ENCODE results near the gene KCNJ14.

KCNJ14 gene

GRCh38 chr19:48450863-48451262 is 4.5 kb upstream of the KCNJ14 start:
- DNase-seq (ENCODE audit: low read depth), result no peak
- H3K4me3 ChIP-seq (ENCODE audit: control insufficient read depth, low read depth, low read length), result no peak overlapping the region
- TF ChIP-seq, protein P1, sequence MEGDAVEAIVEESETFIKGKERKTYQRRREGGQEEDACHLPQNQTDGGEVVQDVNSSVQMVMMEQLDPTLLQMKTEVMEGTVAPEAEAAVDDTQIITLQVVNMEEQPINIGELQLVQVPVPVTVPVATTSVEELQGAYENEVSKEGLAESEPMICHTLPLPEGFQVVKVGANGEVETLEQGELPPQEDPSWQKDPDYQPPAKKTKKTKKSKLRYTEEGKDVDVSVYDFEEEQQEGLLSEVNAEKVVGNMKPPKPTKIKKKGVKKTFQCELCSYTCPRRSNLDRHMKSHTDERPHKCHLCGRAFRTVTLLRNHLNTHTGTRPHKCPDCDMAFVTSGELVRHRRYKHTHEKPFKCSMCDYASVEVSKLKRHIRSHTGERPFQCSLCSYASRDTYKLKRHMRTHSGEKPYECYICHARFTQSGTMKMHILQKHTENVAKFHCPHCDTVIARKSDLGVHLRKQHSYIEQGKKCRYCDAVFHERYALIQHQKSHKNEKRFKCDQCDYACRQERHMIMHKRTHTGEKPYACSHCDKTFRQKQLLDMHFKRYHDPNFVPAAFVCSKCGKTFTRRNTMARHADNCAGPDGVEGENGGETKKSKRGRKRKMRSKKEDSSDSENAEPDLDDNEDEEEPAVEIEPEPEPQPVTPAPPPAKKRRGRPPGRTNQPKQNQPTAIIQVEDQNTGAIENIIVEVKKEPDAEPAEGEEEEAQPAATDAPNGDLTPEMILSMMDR (IDR thresholded peaks at IDR 0.05; ENCODE audit: control insufficient read depth, insufficient read depth, low read depth, low read length, missing control alignments), result no peak

- TF ChIP-seq, protein P1 (IDR thresholded peaks at IDR 0.05; ENCODE audit: control insufficient read depth, insufficient read depth, low read depth, low read length, missing control alignments), result no peak
- no peak overlapping the region for H3K4me3 ChIP-seq (ENCODE audit: control insufficient read depth, low read depth, low read length)
- DNase-seq (ENCODE audit: low read depth), result no peak
Measured at GRCh38 chr19:48451624-48452023, 3.8 kb upstream of the KCNJ14 start.

DNA sequence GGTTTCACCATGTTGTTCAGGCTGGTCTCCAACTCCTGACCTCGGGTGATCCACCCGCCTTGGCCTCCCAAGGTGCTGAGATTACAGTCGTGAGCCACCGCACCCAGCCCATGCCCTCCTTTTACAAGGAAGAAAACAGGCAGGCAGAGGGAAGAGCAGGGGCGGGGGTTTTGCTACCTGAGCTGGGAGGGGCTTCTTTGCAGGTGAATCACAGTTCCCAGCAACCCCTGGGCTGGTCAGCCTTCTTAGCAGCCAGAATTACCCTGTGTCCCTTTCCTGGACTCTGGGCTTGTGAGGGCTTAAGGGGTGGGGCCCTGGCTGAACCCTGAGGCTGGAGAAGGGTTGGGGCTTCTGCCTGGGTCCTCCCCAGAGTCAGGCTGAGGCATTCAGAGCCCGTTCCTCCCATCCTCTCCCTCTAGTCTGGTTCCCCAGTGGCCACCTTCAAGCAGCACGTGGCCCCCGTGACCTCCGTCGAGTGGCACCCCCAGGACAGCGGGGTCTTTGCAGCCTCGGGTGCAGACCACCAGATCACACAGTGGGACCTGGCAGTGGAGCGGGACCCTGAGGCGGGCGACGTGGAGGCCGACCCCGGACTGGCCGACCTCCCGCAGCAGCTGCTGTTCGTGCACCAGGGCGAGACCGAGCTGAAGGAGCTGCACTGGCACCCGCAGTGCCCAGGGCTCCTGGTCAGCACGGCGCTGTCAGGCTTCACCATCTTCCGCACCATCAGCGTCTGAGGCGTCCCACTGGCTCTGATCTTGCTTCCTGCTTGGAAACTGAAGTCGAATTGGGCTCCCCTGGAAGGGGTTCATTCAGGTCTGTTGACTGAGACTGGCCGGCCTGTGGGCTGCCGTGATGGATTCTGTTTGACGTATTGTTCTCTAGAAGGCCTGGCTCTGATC is 2.8 kb upstream of the KCNJ14 start:
- TF ChIP-seq, protein P1 (IDR thresholded peaks at IDR 0.05; ENCODE audit: control insufficient read depth, insufficient read depth, low read depth, low read length, missing control alignments), result no peak
- DNase-seq (ENCODE audit: low read depth), result no peak
- H3K4me3 ChIP-seq (ENCODE audit: control insufficient read depth, low read depth, low read length), result no peak overlapping the region

DNA sequence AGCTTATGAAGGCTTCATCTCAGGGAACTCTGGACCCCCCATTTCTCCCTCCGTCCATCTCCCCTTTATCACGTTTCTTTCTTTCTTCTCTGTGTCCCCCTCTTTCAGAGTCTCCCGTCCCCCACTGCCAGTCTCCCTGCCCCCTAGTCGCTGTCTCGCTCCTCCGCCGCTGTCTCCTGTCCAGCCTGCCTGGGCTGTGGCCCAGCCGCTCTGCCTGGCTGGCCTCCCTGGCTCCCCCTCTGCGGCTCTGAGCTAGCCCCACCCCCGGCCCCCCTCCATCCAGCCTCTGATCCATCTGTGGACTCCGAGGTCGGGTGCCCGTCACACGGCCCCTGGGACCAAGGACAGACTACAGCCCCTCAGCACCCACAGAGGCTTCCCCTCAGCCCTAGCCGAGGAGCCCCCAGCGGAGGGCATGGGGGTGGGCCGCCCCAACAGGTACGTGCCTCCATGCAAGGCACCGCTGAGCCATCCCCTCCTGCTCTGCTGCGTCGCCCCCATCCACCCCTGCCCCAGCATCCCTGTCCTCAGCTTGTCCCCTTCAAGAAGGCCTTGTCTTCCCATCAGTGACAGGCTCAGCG is 1.1 kb upstream of the KCNJ14 start:
- TF ChIP-seq, protein P1 (IDR thresholded peaks at IDR 0.05; ENCODE audit: control insufficient read depth, insufficient read depth, low read depth, low read length, missing control alignments), result no peak
- H3K4me3 ChIP-seq (ENCODE audit: control insufficient read depth, low read depth, low read length), result no peak overlapping the region
- no peak for DNase-seq (ENCODE audit: low read depth)

GRCh38 chr19:48455908-48456562 is 661 bp downstream of the KCNJ14 start:
- H3K4me3 ChIP-seq (ENCODE audit: control insufficient read depth, low read depth, low read length), result no peak overlapping the region
- no peak for DNase-seq (ENCODE audit: low read depth)
- TF ChIP-seq, protein P1 (IDR thresholded peaks at IDR 0.05; ENCODE audit: control insufficient read depth, insufficient read depth, low read depth, low read length, missing control alignments), result no peak

DNA sequence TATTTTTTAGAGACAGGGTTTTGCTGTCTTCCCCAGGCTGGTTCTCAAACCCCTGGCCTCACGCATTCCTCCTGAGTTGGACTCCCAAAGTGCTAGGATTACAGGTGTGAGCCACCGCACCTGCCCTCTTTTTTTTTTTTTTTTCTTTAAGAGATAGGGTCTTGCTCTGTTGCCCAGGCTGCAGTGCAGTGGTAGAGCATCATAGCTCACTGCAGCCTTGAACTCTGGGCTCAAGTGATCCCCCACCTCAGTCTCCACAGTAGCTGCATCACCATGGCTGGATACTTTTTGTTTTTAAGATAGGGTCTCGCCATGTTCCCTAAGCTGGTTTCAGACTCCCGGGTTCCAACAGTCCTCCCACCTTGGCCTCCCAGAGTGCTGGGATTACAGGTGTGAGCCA is 1.5 kb downstream of the KCNJ14 start:
- H3K4me3 ChIP-seq (ENCODE audit: control insufficient read depth, low read depth, low read length), result no peak overlapping the region
- no peak for DNase-seq (ENCODE audit: low read depth)
- TF ChIP-seq, protein P1 (IDR thresholded peaks at IDR 0.05; ENCODE audit: control insufficient read depth, insufficient read depth, low read depth, low read length, missing control alignments), result no peak
